HG02938 (cell line): ENCODE results near the gene PALM.
"Not testable (repeated sequence)": the region's sequence is repeated elsewhere in the genome, so short reads cannot be mapped to it uniquely, and the experiment has no call there.

ENCODE experiments used
- ATAC-seq: cut with Tn5 transposase; IDR thresholded peaks from one replicate; pipeline ENCODE4 v1.9.1; 2021; ENCODE audit warnings: mild to moderate bottlenecking, moderate library complexity; ENCODE audit not compliant: unreplicated experiment

PALM gene

GRCh38 chr19:729965-730668 is 21.4 kb downstream of the PALM start:
- ATAC-seq: no peak

DNA sequence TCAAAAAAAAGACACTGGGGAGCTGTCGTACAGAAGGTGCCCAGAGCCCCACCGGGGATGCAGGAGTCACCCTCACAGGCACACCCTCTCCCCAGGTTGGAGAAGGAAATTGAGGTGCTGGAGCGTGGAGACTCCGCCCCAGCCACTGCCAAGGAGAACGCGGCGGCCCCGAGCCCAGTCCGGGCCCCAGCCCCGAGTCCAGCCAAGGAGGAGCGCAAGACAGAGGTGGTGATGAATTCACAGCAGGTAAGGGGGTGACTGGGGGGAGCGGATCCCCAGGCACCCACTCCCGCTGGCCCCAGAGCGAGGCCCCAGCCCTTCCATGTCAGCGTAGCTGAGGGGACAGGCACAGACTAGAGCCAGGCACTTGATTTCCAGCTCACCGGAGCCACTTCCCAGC is 22.3 kb downstream of the PALM start:
- ATAC-seq: no peak

- ATAC-seq: no peak
These were observed 23.7 kb downstream of the PALM start for GRCh38 chr19:732148-733069.

GRCh38 chr19:734716-735115 is 26.0 kb downstream of the PALM start:
- ATAC-seq: no peak

DNA sequence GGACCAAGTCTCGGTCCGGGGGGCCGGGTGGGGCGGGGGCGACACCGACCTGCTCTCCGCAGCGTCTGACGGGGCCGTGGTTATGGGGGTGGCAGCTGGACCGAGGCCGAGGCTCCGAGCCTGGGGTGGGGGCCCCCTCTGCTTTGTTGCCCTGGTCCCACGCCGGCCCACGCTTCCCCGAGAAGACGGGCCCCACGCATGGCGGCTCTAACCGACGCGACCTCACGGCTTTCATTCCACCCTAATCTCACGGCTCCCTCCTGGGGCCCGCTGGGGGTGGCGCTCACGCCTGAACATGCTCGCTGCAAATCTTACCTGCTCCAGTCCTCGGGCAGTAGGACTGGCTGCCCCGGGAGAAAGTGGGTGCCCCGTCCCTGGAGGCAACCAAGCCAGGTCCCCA is 27.4 kb downstream of the PALM start:
- ATAC-seq: no peak

DNA sequence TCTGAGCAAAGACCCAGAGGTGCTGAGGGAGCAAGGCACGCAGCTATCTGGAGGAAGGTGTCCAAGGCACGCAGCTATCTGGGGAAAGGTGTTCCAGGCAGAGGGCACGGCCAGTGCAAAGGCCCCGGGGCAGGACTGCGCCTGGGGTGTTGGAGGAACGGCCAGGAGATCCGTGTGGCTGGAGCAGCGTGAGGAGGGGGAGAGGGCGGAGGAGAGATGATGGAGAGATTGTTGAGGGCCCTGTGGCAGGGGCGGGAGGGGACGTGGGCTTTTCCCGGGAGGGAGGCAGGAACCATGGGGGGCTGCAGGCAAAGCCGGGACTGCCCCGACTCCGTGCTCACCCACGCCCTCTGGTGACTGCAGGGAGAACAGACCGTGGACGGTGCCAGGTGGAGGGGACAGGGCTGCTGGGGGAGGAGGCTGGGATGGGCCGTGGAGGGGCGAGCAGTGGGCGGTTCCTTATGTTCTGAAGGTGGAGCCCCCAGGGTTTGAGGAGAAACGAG is 28.9 kb downstream of the PALM start:
- no peak for ATAC-seq

DNA sequence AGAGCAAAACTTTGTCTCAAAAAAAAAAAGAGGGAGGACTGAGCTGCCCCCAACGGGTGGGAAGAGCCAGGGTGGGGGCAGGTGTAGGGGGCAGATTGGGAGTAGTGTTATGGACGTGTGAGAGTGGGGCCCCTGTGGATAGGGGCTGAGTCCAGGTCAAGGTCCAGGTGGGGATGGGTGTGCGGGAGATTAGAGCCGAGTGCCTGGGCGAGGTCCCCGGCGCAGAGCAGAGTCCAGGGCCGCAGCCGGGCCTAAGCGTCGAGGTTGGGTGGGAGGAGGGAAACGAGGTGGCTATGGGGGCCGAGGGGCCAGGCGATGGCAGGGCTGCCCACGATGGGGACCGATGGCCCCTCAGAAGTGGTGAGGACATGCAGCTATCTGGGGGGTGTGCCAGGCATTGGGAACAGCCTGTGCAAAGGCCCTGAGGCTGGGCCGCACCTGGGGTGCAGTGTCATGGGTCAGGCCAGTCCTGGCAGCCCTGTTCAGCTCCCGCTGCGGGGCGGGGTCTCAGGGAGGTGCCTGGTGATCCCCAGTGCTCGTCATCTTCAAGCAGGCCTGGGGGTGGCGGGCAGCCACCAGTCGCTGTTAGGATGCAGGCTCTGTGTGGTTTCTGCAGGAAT is 29.9 kb downstream of the PALM start:
- no peak for ATAC-seq

DNA sequence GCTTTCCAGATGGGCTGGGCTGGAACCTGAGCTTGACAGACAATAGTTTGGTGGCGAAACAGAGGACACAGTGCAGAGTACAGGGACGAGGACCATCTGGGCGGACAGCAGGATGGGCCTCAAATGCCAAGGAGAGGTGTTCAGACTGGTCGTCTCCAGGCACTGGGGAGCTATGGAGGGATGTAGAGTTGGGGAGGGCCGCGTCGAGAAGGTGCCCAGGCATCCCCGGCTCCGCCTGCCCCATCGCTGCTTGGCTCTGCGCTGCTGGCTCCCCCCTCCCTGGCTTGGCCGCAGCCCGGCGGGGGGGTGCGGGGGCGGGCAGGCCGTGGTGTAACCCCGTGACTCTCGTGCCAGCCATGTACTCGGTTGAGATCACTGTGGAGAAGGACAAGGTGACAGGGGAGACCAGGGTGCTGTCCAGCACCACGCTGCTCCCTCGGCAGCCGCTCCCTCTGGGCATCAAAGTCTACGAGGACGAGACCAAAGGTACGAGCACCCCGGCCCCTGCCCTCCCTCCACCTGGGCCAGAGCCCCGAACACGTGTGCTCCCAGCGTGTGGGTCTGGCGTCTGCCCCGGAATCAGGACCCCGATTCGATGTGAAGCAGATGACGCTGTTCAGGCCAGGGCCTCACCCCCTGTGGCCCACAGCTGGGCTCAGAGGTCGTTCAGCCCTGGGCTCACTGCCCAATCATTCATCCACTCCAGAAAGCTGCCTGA is 31.4 kb downstream of the PALM start:
- no peak for ATAC-seq

DNA sequence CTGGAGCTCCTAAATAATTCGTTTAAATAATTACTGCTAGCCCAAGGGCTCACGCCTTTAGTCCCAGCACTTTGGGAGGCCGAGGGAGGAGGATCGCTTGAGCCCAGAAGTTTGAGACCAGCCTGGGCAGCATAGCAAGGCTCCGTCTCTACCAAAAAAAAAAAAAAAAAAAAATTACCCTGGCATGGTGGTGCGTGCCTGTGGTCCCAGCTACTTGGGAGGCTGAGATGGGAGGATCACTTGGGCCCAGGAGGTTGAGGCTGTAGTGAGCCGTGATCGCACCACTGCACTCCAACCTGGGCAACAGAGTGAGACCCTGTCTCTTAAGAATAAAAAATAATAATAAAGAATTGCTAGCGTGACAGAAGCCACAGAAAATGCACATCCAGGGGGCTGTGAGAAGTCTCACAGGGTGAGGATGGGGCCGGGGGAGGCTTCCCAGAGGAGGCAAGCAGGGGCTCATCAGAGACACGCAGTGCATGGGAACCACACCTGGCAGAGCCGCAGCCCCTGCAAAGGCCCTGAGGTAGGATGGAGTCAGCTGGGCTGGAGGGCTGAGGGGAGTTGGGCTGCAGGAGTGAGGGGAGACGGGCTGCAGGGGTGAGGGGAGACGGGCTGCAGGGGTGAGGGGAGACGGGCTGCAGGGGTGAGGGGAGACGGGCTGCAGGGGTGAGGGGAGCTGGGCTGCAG is 32.2 kb downstream of the PALM start:
- ATAC-seq: not testable (repeated sequence)

GRCh38 chr19:741506-742131 is 32.9 kb downstream of the PALM start:
- no peak for ATAC-seq

- ATAC-seq: no peak
These were observed 33.9 kb downstream of the PALM start for GRCh38 chr19:742540-743075.

GRCh38 chr19:743168-743687 is 34.5 kb downstream of the PALM start:
- no peak for ATAC-seq

GRCh38 chr19:745138-745537 is 36.4 kb downstream of the PALM start:
- ATAC-seq: not testable (repeated sequence)

- no peak for ATAC-seq
These were observed 37.6 kb downstream of the PALM start for GRCh38 chr19:746208-746819.

- no peak for ATAC-seq
These were observed 38.2 kb downstream of the PALM start for GRCh38 chr19:746956-747355.

DNA sequence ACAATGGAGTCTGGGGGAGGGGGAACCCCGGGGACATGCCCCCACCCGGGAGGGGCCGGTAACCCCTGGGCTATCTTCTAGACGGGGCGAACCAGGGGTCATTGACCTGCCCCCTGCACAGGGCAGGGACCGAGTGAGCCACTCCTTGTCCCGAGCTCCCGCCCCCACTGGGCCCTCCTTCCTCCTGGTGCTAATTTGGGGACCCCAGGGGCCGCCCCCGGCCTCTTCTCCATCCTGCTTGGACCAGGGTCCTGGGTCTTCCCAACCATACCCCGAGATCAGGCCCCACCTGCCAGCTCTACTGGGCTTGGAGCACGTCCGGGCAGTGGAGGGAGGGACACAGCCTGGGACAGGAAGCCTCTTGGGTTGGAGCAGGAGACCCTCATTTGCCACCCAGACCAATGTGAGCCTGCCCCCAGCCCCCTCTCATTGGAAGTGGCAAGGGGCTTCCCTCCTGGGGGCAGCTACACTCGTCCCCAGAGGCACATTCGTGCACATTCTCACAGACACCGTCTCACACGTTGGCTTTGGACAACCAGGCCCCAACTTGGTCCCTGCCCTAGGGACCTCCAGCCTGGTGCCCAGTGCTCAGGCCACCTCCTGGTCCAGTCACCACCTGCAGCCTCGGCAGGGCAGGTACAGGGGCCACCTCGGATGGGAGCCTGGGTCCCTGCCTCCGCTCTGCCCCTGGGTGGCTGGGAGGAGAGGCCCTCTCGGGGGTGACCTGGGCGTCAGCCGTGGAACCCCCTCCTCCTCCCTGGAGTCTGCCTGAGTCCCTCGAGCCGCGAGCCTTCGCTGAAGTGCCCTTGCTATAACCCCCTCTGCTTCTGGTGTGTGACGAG is 38.9 kb downstream of the PALM start:
- ATAC-seq: no peak

DNA sequence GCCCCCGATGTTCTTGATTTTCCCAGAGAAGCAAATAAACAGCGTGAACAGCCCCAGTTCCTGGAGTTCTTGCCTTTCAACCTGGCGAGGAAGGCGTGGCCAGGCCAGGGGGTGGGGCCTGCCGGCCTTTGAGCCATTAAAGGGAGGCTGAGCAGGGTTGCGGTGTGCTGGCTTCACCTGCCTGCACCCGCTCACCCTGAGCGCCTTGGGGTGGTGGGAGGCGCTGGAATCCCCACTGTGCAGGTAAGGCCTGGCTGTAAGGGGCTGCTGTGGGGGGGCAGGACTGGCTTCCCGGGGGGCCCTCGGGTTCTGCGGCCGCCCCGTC is 39.5 kb downstream of the PALM start:
- no peak for ATAC-seq

GRCh38 chr19:749811-750210 is 41.1 kb downstream of the PALM start:
- ATAC-seq: no peak
